Peyer's patch (tissue), 4 donors: ENCODE results near the gene CPXM2. TPM values are rescaled to one million over a fixed set of nuclear protein-coding genes. Genes with fewer than 3 reads are reported as not detected.

Source experiments
- DNase-seq, 3 donors: peaks; one replicate each; pipeline ENCODE4 v3.0.0-alpha.2; 2017 to 2019
- H3K27ac ChIP-seq, 4 donors: fragments of 200-600 bp; sonication (generic); one replicate each; pipeline ENCODE4 v1.5.1; 2016 to 2019
- H3K27me3 ChIP-seq, 2 donors: fragments of 200-600 bp; sonication (generic); one replicate each; pipeline ENCODE4 v1.5.1; 2019
- H3K36me3 ChIP-seq, 3 donors: fragments of 200-600 bp; sonication (generic); one replicate each; pipeline ENCODE4 v1.5.1; 2016 to 2019
- H3K4me1 ChIP-seq, 4 donors: fragments of 200-600 bp; sonication (generic); one replicate each; pipeline ENCODE4 v1.5.1; 2016 to 2019
- H3K4me3 ChIP-seq, 4 donors: fragments of 200-600 bp; sonication (generic); 1 replicate in 3 of 4; 2 replicates in 1 of 4; pipeline ENCODE4 v1.5.1; 2016 to 2019; ENCODE audit warnings: mild to moderate bottlenecking in 1 of 4
- H3K9me3 ChIP-seq, 4 donors: fragments of 200-600 bp; sonication (generic); one replicate each; pipeline ENCODE4 v1.5.1; 2016 to 2019; ENCODE audit warnings: mild to moderate bottlenecking in 1 of 4
- CTCF ChIP-seq, 6 experiments: fragments of 450-650 bp in 4 of 6; fragments of 200-600 bp in 2 of 6; sonication (generic) in 1 of 6; IDR thresholded peaks; one replicate each; pipeline ENCODE4 v1.5.1; 2017 to 2019; ENCODE audit warnings: antibody characterized with exemption in 6 of 6, mild to moderate bottlenecking in 3 of 6, moderate library complexity in 1 of 6
- POLR2A ChIP-seq, 2 donors: fragments of 450-650 bp; IDR thresholded peaks; one replicate each; pipeline ENCODE4 v1.5.1; 2017; ENCODE audit warnings: antibody characterized with exemption in 2 of 2, mild to moderate bottlenecking in 2 of 2, moderate library complexity in 2 of 2
- total RNA-seq, 4 donors: library from RNA; depleted of rRNA; stranded (reverse); fragments of >200 nt; gene quantifications; one replicate each; pipeline ENCODE4 v1.1.0, GENCODE V29; 2016

The CPXM2 gene
- total RNA-seq, 4 donors from 2014 or later, result 5.6 to 18.2 (median 7.7) TPM

DNA sequence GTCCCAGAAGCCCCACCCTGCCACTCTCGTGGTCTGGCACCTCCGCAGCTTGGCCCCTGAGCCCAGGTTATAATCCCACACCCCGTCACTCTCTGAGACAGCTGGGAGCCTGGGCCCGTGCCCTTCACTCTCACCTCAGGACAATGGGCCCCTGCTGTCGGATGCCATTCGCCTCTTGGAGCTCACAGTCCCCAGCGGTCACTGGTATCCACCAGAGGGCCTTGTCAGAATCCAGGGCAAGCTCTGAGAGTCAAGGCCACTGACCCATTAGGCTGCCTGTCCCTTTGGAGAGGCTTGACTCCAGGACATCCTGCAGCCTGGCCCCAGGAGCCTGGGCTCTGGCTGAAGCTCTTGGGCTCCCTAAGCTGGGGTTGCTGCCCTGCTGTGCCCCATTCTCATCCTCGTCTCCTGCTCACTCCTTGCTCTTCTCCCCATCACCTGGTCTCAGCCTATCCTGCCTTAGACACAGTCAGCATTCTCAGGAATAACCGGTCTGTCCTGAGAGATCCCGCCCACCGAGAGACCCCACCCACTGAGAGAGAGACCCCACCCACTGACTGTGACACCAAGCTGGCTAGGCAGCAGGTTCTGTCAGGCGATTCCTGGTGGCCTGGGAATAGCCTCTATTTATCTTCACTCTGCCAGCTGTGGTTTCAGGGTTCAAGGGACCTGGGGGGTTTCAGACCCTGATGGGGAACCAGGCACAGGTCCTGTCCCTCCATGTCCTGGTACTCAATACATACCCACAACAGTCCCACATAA lies 27.7 kb downstream of the CPXM2 start:
- no peak for TF ChIP-seq POLR2A (IDR thresholded peaks at IDR 0.05)
- no peak for TF ChIP-seq CTCF (IDR thresholded peaks at IDR 0.05)
- Histone ChIP-seq H3K4me1 (peaks cover 0 to 34% (median 2%) of the 10 kb centered on the region in 4 donors), H3K27ac (peak overlapping the region in 1 of 4 donors; percentile 81)

DNA sequence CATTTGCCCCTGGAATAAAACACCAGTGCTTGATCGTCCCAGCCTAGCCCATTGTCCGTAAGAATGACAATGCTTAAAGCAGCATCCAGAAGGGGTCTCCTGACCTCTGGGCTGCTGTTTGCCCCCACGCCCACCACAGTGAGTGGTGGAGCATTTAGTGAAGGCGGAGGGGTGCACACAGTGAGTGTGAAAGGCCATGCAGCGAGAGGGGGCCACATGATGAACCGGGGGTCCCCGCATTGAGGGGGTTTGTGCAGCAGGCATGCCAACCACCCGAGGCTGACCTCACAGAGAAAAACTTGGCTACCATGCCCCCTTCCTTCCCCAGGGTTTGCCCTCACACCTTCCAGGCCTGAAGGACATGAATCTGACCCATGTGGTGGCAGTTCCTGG lies 28.4 kb downstream of the CPXM2 start:
- H3K4me1 ChIP-seq, result peaks cover 0 to 34% (median under 1%) of the 10 kb centered on the region in 4 donors

More for the DNA sequence above, 27.7 kb downstream of the CPXM2 start:
- Histone ChIP-seq H3K36me3 (no peaks in the 10 kb centered on the region), H3K27me3 (no peaks in the 10 kb centered on the region), H3K9me3 (no peaks in the 10 kb centered on the region), H3K4me3 (no peak overlapping the region)
- no peak for DNase-seq

GRCh38 chr10:123862421-123863182 lies 29.0 kb downstream of the CPXM2 start:
- no peak overlapping the region for H3K4me3 ChIP-seq
- H3K27me3 ChIP-seq, result no peaks in the 10 kb centered on the region
- peak overlapping the region in 1 of 4 donors; percentile 81 for H3K27ac ChIP-seq
- no peaks in the 10 kb centered on the region for H3K36me3 ChIP-seq
- TF ChIP-seq CTCF (IDR thresholded peaks at IDR 0.05), result no peak
- no peak for TF ChIP-seq POLR2A (IDR thresholded peaks at IDR 0.05)
- peaks cover 0 to 36% (median 0%) of the 10 kb centered on the region in 4 donors for H3K4me1 ChIP-seq
- DNase-seq, result no peak
- H3K9me3 ChIP-seq, result no peaks in the 10 kb centered on the region

More for the DNA sequence above, 28.4 kb downstream of the CPXM2 start:
- Histone ChIP-seq H3K9me3 (no peaks in the 10 kb centered on the region), H3K4me3 (no peak overlapping the region), H3K36me3 (no peaks in the 10 kb centered on the region), H3K27ac (peak overlapping the region in 1 of 4 donors; percentile 81), H3K27me3 (no peaks in the 10 kb centered on the region)
- DNase-seq, result no peak
- TF ChIP-seq POLR2A (IDR thresholded peaks at IDR 0.05) (no peak), CTCF (IDR thresholded peaks at IDR 0.05) (no peak)

DNA sequence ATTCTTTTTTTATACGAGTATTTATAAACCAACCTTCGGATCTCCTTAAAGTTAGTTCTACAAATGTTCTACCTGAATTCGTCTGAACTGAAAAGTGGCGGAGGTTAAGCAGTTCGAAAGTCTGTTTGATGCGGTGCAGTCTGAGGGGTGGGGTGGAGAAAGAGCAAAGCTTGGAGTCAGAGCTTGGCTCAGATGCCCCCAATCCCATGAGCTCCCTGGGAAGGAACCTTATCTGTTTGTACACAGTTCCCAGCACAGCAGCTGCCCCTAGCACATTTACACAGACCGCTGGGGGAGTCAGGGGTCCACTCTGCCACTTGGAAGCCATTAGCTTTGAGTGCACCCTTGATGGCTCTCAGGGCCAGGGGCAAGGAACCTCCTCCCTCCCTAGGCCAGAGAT lies 30.8 kb downstream of the CPXM2 start:
- TF ChIP-seq CTCF (IDR thresholded peaks at IDR 0.05) (no peak), POLR2A (IDR thresholded peaks at IDR 0.05) (no peak)
- Histone ChIP-seq H3K4me1 (peaks cover 0 to 31% (median 0%) of the 10 kb centered on the region in 4 donors), H3K27ac (peak overlapping the region in 1 of 4 donors; percentile 60), H3K36me3 (no peaks in the 10 kb centered on the region), H3K9me3 (no peaks in the 10 kb centered on the region), H3K27me3 (no peaks in the 10 kb centered on the region), H3K4me3 (no peak overlapping the region)
- no peak for DNase-seq

GRCh38 chr10:123860209-123860608 lies 31.4 kb downstream of the CPXM2 start:
- peak in 2 of 3 donors; percentile 72 to 78 for DNase-seq
- peak overlapping the region in 2 of 4 donors; percentile 40 to 60 for H3K27ac ChIP-seq
- peaks cover 0 to 31% (median 0%) of the 10 kb centered on the region in 4 donors for H3K4me1 ChIP-seq
- H3K27me3 ChIP-seq, result no peaks in the 10 kb centered on the region
- H3K36me3 ChIP-seq, result no peaks in the 10 kb centered on the region
- TF ChIP-seq CTCF (IDR thresholded peaks at IDR 0.05) (no peak), POLR2A (IDR thresholded peaks at IDR 0.05) (no peak)
- no peak overlapping the region for H3K4me3 ChIP-seq
- H3K9me3 ChIP-seq, result no peaks in the 10 kb centered on the region
